Measurements from ENCODE around the gene CACNA2D2.

CACNA2D2 gene

GRCh38 chr3:50411229-50411628 is 92.2 kb downstream of the CACNA2D2 start:
- TF ChIP-seq CTCF (IDR thresholded peaks at IDR 0.05; ENCODE audit: borderline replicate concordance, insufficient read depth, low read depth, low read length), result no peak
- H3K4me3 ChIP-seq (ENCODE audit: low read depth, low read length), result no peak overlapping the region

GRCh38 chr3:50410608-50411139 is 92.8 kb downstream of the CACNA2D2 start:
- no peak for TF ChIP-seq CTCF (IDR thresholded peaks at IDR 0.05; ENCODE audit: borderline replicate concordance, insufficient read depth, low read depth, low read length)

DNA sequence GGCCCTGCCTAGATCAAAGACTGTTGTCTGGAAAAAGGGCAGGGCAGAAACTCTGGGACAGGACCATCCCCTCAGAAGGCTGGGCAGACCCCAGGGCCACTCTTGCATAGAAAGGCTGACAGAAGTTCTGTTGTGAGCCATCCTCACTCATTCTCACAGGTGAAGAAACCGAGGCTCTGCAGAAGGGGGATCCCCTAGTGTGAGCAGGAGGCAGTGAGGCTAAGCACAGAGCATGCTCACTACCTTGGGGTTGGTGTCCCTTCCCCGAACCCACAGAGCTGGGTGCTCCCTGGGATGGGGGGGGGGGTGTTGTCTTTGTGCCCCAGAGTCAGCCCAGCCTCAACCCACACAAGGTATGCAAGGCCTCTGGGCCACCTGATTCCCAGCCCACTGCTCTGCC is 93.2 kb downstream of the CACNA2D2 start:
- no peak for TF ChIP-seq CTCF (IDR thresholded peaks at IDR 0.05; ENCODE audit: borderline replicate concordance, insufficient read depth, low read depth, low read length)
- no peak overlapping the region for H3K4me3 ChIP-seq (ENCODE audit: low read depth, low read length)

More at GRCh38 chr3:50410608-50411139, 92.8 kb downstream of the CACNA2D2 start:
- H3K4me3 ChIP-seq (ENCODE audit: low read depth, low read length), result no peak overlapping the region

- TF ChIP-seq CTCF (IDR thresholded peaks at IDR 0.05; ENCODE audit: borderline replicate concordance, insufficient read depth, low read depth, low read length), result no peak
Observed at GRCh38 chr3:50408443-50408944, 94.9 kb downstream of the CACNA2D2 start.

DNA sequence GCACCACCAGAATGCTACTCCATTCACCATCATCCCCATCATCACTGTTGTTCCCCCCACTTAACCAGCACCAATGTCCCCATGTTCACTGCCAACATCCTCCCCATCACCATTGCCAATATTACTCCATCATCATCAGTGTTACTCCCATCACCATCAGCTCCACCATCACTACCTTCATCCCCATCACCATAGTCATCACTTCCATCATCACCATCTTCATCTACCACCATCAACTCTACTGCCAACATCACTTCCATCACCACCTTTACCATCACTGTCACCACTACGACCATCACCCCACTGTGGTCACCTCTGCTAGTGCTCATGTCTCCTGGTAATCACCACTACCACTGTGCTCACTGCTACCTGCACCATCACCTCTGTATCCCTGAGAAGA is 96.9 kb downstream of the CACNA2D2 start:
- no peak overlapping the region for H3K4me3 ChIP-seq (ENCODE audit: low read depth, low read length)
- TF ChIP-seq CTCF (IDR thresholded peaks at IDR 0.05; ENCODE audit: borderline replicate concordance, insufficient read depth, low read depth, low read length), result no peak

More at GRCh38 chr3:50408443-50408944, 94.9 kb downstream of the CACNA2D2 start:
- no peak overlapping the region for H3K4me3 ChIP-seq (ENCODE audit: low read depth, low read length)

GRCh38 chr3:50405249-50405648 is 98.2 kb downstream of the CACNA2D2 start:
- TF ChIP-seq CTCF (IDR thresholded peaks at IDR 0.05; ENCODE audit: borderline replicate concordance, insufficient read depth, low read depth, low read length), result no peak
- H3K4me3 ChIP-seq (ENCODE audit: low read depth, low read length), result no peak overlapping the region

DNA sequence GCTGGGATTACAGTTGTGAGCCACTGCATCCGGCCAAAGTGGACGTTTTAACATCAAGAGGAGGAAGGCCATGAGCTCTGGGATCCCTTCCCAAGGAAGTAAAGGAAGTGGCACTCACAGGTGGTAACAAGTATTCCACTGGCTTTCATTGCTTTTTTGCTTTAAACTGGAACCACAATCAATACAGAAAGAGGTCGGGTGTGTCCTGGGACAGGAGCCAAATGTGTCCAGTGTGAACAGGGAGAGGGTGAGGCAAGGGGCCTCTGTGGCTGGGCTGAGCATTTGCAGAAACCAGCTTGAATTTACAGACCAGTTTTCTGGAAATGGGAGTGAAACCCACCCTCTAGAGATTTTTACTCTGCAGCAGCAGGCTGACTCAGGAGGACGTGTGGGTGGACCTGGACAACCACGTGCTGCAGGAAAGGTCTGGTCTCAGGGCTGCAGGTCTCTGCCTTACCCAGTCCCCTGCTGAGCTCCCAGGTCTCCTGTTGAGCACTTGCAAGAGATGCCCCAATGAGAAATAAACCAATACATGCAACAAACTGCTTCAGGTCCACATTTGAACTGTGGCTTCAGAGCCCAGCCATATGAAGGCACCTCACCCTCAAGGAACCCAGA is 101.3 kb downstream of the CACNA2D2 start:
- TF ChIP-seq CTCF (IDR thresholded peaks at IDR 0.05; ENCODE audit: borderline replicate concordance, insufficient read depth, low read depth, low read length), result no peak
- no peak overlapping the region for H3K4me3 ChIP-seq (ENCODE audit: low read depth, low read length)

All from GM12875 (cell line).